DMS 273 (cell line): Measurements from ENCODE around the gene FAAP100.
A peak's percentile ranks its signal among the peaks of the same experiment; 100 is the strongest.

ENCODE experiments used
- DNase-seq: peaks from one replicate; lab custom pipeline; 2025; ENCODE audit not compliant: unreplicated experiment; lab: John Stamatoyannopoulos, UW

The FAAP100 gene

GRCh38 chr17:81491761-81492160 lies 60.4 kb downstream of the FAAP100 start:
- no peak for DNase-seq

DNA sequence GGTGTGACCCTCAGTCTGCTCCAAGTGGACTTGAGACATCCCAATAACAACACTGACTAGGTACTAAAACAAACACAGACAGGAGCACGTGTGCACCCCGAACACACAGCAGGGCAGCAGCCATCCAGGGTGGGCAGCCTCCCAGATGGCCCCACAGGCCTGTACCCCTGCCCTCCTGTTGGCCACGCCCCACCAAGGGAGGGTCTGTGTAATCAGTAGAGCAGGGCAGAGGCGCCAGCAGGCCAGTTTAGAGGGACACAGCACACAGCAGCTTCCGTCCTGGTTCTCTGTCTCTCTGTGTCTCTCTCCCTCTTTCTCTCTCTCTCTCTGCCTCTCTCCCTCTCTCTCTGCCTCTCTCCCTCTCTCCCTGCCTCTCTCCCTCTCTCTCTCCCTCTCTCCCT lies 61.0 kb downstream of the FAAP100 start:
- DNase-seq = peak; percentile 60

- no peak for DNase-seq
Measured at GRCh38 chr17:81489998-81490992, 61.9 kb downstream of the FAAP100 start.
